Measurements from ENCODE around the gene HOXB2.

Gene HOXB2

DNA sequence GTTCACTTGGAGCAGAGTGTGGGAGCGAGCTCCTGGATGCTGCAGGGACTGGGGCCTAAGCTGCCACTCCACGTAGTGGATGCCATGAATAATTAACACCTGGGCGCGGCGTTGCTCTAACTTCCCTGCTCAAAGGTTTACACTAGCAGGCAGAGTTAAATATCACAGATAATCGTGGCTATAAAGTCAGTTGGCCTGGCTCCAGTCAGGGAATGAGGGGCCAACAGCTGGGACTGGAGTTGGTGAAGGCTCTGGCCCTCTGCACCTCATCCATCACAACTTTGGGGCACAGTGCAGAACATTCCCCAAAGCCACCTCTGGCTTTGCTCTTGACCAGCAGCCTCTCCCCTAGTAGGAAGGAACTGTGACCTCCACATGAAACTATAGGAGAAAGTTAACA, 22.3 kb upstream of the HOXB2 start:
- ATAC-seq (ENCODE audit: low read depth): no peak
- Histone ChIP-seq H3K27me3 (ENCODE audit: insufficient read depth, poor library complexity, severe bottlenecking) (no peaks in the 10 kb centered on the region), H3K4me1 (ENCODE audit: insufficient read depth, poor library complexity, severe bottlenecking) (no peaks in the 10 kb centered on the region), H3K9me3 (ENCODE audit: severe bottlenecking) (no peaks in the 10 kb centered on the region), H3K36me3 (ENCODE audit: low read depth) (peaks cover 2% of the 10 kb centered on the region; the same call in 1 of the 2 replicates), H3K27ac (ENCODE audit: poor library complexity, severe bottlenecking) (no peak overlapping the region), H3K4me3 (ENCODE audit: severe bottlenecking) (no peak overlapping the region)
- TF ChIP-seq, protein P1, sequence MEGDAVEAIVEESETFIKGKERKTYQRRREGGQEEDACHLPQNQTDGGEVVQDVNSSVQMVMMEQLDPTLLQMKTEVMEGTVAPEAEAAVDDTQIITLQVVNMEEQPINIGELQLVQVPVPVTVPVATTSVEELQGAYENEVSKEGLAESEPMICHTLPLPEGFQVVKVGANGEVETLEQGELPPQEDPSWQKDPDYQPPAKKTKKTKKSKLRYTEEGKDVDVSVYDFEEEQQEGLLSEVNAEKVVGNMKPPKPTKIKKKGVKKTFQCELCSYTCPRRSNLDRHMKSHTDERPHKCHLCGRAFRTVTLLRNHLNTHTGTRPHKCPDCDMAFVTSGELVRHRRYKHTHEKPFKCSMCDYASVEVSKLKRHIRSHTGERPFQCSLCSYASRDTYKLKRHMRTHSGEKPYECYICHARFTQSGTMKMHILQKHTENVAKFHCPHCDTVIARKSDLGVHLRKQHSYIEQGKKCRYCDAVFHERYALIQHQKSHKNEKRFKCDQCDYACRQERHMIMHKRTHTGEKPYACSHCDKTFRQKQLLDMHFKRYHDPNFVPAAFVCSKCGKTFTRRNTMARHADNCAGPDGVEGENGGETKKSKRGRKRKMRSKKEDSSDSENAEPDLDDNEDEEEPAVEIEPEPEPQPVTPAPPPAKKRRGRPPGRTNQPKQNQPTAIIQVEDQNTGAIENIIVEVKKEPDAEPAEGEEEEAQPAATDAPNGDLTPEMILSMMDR (IDR thresholded peaks at IDR 0.05; ENCODE audit: poor library complexity, severe bottlenecking): no peak
- no peak for DNase-seq (ENCODE audit: low spot score)

DNA sequence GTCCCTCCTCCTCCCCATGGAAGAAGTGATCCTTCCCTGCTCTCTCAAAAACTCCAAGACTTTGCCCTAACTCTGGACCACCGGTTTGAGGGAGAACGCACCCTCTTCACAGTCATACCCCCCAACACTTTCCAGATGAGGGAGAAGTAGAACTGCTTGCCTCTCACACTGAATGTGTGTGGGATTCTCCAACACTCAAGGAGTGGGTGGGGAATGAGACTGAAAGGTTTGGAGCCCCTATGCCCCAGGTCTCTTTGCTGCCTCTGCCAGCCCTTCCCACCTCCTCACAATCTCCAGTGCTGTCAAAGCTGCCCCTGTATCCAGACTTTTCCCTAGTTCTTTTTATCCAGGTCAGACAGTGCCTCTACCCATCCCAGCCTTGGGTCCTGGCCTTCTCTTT, 21.8 kb upstream of the HOXB2 start:
- Histone ChIP-seq H3K36me3 (ENCODE audit: low read depth) (peaks cover 3% of the 10 kb centered on the region; the same call in 1 of the 2 replicates), H3K4me1 (ENCODE audit: insufficient read depth, poor library complexity, severe bottlenecking) (no peaks in the 10 kb centered on the region), H3K9me3 (ENCODE audit: severe bottlenecking) (no peaks in the 10 kb centered on the region), H3K27ac (ENCODE audit: poor library complexity, severe bottlenecking) (no peak overlapping the region), H3K4me3 (ENCODE audit: severe bottlenecking) (no peak overlapping the region), H3K27me3 (ENCODE audit: insufficient read depth, poor library complexity, severe bottlenecking) (no peaks in the 10 kb centered on the region)
- TF ChIP-seq, protein P1 (IDR thresholded peaks at IDR 0.05; ENCODE audit: poor library complexity, severe bottlenecking): no peak
- no peak for ATAC-seq (ENCODE audit: low read depth)
- no peak for DNase-seq (ENCODE audit: low spot score)

DNA sequence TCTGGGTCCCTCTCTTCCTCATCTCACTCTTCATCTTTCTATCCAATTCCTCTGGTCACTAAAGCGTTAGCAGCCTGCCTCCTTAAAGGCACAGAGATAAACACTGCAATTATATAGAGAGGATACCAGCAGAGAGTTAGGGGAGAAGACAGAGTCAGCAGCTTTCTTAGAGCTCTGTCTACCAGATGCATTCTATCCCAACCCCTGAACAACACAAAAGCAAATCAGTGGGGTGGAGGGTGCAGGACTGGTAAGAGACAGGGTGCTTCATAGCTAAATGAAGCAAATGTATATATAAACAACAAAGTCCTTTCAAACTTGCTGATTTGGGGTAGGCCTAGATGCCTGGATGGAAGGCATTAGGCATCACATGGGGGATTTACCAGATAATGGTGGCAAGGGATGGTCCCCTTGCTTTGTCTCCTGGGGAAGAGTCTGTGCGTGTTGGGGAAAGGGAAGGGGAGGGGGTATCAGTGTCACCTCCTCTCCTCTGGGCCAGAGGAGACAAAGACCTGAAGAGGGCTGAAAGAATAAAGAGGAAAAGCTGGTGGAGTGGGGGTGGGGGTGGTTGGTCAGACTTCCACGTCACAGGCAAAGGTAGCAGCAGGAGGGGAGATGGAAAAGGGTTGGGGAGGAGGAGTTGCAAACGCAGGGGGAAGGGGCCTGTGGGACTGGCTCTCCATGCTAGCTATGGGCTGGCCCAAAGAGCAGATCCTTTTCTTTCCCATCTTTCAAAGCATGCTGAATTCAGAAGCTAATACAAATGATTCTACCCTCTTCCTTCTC, 21.2 kb upstream of the HOXB2 start:
- H3K27ac ChIP-seq (ENCODE audit: poor library complexity, severe bottlenecking): no peak overlapping the region
- no peak for ATAC-seq (ENCODE audit: low read depth)
- TF ChIP-seq, protein P1 (IDR thresholded peaks at IDR 0.05; ENCODE audit: poor library complexity, severe bottlenecking): no peak

DNA sequence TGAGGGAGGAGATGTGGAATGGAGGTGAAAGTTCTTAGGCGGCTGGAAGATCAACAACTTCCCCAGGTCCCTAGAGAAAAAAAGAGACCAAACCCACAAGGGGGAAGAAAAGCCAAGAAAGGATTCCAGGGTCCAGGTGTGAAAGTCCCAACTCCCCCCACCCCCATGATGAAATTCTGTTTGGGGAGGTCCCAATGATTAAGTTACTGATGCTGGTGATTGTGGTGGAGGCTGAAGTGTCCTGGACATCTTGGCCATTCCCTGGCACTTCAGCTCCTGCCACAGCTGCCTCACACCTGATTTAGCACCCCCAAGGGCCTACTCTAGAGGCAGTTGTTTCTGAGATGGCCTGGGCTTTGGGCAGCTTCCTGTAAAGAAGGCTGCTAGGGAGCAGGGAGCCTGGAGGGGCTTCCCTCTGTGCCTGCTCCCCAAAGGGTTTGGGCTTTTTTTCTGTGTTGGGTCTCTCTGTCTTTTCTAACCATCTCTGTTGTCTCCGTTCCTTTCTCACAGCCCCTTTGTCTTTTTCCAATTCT, 20.2 kb upstream of the HOXB2 start:
- Histone ChIP-seq H3K27ac (ENCODE audit: poor library complexity, severe bottlenecking) (no peak overlapping the region), H3K36me3 (ENCODE audit: low read depth) (peaks cover 3% of the 10 kb centered on the region; the same call in 1 of the 2 replicates), H3K4me3 (ENCODE audit: severe bottlenecking) (no peak overlapping the region), H3K9me3 (ENCODE audit: severe bottlenecking) (no peaks in the 10 kb centered on the region), H3K4me1 (ENCODE audit: insufficient read depth, poor library complexity, severe bottlenecking) (no peaks in the 10 kb centered on the region), H3K27me3 (ENCODE audit: insufficient read depth, poor library complexity, severe bottlenecking) (no peaks in the 10 kb centered on the region)
- DNase-seq (ENCODE audit: low spot score) (no peak), ATAC-seq (ENCODE audit: low read depth) (no peak)
- TF ChIP-seq, protein P1 (IDR thresholded peaks at IDR 0.05; ENCODE audit: poor library complexity, severe bottlenecking): no peak

More for the DNA sequence above, 21.2 kb upstream of the HOXB2 start:
- no peaks in the 10 kb centered on the region for H3K27me3 ChIP-seq (ENCODE audit: insufficient read depth, poor library complexity, severe bottlenecking)
- H3K4me3 ChIP-seq (ENCODE audit: severe bottlenecking): no peak overlapping the region
- peaks cover 3% of the 10 kb centered on the region; the same call in 1 of the 2 replicates for H3K36me3 ChIP-seq (ENCODE audit: low read depth)
- DNase-seq (ENCODE audit: low spot score): no peak
- H3K9me3 ChIP-seq (ENCODE audit: severe bottlenecking): no peaks in the 10 kb centered on the region
- no peaks in the 10 kb centered on the region for H3K4me1 ChIP-seq (ENCODE audit: insufficient read depth, poor library complexity, severe bottlenecking)
